Tongue (tissue), 2 donors: Measurements from ENCODE around the gene HIVEP3. TPM values are rescaled to one million over a fixed set of nuclear protein-coding genes. Genes with fewer than 3 reads are reported as not detected.
A peak's percentile ranks its signal among the peaks of the same experiment; 100 is the strongest.

Experiments used
- DNase-seq: peaks from one replicate; pipeline ENCODE4 v3.0.0-alpha.2; 2015
- total RNA-seq: library from RNA; depleted of rRNA; stranded (reverse); fragments of >200 nt; gene quantifications from one replicate; pipeline ENCODE4 v1.2.3, GENCODE V29; 2014

The HIVEP3 gene
- total RNA-seq, 1 donor from 2014 or later = 2.5 TPM

- DNase-seq = peak; percentile 72
Observed at GRCh38 chr1:41495210-41495948, 423.3 kb downstream of the HIVEP3 start.

- no peak for DNase-seq
Observed at GRCh38 chr1:41494351-41495209, 424.1 kb downstream of the HIVEP3 start.

- no peak for DNase-seq
Observed at GRCh38 chr1:41493626-41494350, 424.9 kb downstream of the HIVEP3 start.

- no peak for DNase-seq
Observed at GRCh38 chr1:41493117-41493536, 425.6 kb downstream of the HIVEP3 start.

GRCh38 chr1:41492341-41492848 lies 426.3 kb downstream of the HIVEP3 start:
- no peak for DNase-seq

- DNase-seq = no peak
Observed at GRCh38 chr1:41490911-41491310, 427.8 kb downstream of the HIVEP3 start.

- DNase-seq = no peak
Observed at GRCh38 chr1:41489561-41489960, 429.2 kb downstream of the HIVEP3 start.

GRCh38 chr1:41488040-41488951 lies 430.4 kb downstream of the HIVEP3 start:
- DNase-seq = peak; percentile 76

- DNase-seq = peak; percentile 79
Observed at GRCh38 chr1:41487126-41488039, 431.3 kb downstream of the HIVEP3 start.

GRCh38 chr1:41486371-41487125 lies 432.2 kb downstream of the HIVEP3 start:
- no peak for DNase-seq

GRCh38 chr1:41486053-41486370 lies 432.7 kb downstream of the HIVEP3 start:
- no peak for DNase-seq

- DNase-seq = no peak
Observed at GRCh38 chr1:41485605-41486004, 433.1 kb downstream of the HIVEP3 start.

GRCh38 chr1:41484402-41485241 lies 434.1 kb downstream of the HIVEP3 start, which contains the start of gene EDN2:
Gene EDN2 (minus strand): TSS chr1:41484683. CDS start chr1:41484601, 82 bp downstream.
- DNase-seq = no peak

- no peak for DNase-seq
Observed at GRCh38 chr1:41483960-41484401, 434.7 kb downstream of the HIVEP3 start.

- DNase-seq = peak; percentile 82
Observed at GRCh38 chr1:41483001-41483850, 435.5 kb downstream of the HIVEP3 start.

- peak; percentile 77 for DNase-seq
Observed at GRCh38 chr1:41482001-41482765, 436.5 kb downstream of the HIVEP3 start.
